ENCODE measurements around the gene PDZD7.
"Not testable (repeated sequence)": the region's sequence is repeated elsewhere in the genome, so short reads cannot be mapped to it uniquely, and the experiment has no call there.

The PDZD7 gene

DNA sequence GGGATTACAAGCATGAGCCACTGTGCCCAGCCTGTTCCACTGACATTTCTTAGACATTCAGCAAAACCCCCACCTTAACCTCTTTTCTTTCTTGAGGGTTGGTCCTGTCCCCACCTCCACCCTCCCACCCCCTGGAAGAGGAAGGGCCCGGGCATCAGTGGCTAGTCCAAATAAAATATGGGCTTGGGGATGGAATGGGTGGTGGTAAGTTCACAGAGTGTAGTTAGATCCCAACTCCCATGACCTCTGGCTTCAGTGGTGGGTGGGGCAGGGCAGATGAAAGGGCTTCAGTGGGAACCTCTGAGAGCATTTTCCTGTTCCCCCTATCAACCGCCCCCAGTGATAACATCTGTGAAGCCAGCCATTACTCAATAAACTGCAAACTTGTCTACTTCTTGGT lies 9.9 kb upstream of the PDZD7 start:
- DNase-seq (ENCODE audit: low read depth): no peak

DNA sequence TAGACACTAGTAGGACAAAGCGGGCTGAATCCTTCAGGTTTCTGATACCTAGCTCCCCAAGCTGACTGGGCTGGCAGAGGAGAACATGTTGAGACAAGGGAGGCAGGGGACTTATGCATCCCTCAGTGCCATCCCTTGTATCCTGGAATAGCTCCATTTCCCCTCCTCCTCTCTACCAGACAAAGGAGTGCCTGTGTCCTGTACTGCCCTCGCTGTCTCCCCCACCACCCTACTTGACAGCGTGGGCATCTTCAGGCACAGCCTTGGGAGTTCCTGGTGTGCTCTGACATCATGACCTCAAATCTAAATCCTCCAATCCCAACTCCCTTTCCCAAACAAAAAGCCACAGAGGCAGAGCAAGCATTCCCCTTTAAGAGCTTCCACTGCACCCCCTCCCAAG lies 9.1 kb upstream of the PDZD7 start:
- DNase-seq (ENCODE audit: low read depth): no peak

DNA sequence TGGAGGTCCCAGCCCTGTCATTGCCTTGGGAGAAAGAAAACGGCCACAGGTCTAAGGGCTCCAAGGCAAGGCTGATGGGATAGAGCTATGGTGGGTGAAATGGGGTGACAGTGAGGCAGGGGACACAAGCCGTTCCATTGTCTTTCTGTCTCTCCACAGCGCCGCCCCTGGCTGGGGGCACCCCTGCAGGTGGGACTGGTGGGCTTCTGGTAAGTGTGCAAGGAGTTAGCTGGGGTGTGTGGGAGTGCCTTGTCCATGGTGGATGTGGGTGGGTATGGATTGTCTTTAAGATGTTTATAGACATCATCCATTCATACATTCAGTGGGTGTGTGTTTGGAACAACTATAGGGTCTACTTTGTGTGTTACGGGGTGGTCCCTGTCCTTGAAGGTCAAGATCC lies 7.6 kb upstream of the PDZD7 start:
- no peak for DNase-seq (ENCODE audit: low read depth)

DNA sequence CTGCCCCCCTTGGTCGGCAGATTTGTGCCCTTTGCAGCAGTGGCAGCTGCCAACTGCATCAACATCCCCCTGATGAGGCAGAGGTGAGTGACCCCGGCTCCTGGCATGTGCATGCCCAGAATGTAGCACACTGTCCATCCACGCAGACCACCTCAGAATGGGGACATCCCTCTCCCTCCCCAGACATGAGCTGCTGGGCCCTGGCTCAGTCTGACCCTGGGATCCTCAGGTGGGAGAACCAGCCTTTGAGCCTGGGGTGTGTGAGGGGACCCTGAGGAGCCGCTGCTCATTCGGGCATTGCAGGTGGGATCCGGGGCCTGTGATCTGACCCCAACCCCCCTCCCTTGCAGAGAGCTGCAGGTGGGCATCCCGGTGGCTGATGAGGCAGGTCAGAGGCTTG lies 5.8 kb upstream of the PDZD7 start:
- no peak for DNase-seq (ENCODE audit: low read depth)

DNA sequence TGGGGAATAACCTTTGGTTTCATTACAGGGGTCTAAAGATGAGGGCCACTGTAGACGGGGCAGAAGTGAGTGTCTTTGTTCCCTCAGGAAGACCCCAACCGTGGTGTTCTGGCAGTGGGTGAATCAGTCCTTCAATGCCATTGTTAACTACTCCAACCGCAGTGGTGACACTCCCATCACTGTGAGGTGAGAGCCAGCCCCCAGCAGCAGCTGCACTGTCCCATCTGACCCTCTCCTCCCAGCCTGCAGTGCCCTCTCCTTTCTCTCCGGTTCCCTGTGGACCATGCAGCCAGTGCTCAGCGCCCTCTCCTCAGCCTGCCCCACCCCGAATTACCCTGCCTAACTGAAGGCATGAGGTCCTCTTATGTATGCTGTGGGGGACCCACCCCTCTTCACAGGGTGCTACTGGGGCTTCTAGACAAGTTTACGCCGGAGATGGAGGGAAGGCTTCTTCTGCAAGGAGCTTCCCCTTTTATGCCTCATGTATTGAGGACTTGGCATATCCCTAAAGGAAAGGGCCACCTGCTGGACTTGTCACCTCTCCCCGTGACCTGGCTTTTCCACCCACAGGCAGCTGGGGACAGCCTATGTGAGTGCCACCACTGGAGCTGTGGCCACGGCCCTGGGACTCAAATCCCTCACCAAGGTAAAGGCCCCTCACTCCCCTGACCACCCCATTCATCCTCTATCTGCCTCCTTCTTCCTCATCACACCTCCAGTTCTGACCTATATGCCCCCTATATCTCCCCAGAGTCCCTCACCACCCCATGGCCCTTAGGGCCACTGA lies 5.2 kb upstream of the PDZD7 start:
- no peak for DNase-seq (ENCODE audit: low read depth)

DNA sequence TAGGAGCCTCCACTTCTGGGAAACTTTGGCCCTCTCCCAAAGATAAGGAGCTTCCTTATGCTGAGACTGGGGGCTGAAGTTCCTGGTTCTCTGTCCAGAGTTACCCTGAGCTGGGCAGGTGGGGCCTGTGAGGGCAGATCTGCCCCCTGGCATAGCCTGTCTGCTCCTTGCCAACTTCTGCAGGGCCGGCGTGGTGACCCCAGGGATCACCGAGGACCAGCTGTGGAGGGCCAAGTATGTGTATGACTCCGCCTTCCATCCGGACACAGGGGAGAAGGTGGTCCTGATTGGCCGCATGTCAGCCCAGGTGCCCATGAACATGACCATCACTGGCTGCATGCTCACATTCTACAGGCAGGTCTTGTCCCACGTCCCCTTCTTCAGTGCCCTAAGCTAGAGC lies 4.4 kb upstream of the PDZD7 start:
- no peak for DNase-seq (ENCODE audit: low read depth)

DNA sequence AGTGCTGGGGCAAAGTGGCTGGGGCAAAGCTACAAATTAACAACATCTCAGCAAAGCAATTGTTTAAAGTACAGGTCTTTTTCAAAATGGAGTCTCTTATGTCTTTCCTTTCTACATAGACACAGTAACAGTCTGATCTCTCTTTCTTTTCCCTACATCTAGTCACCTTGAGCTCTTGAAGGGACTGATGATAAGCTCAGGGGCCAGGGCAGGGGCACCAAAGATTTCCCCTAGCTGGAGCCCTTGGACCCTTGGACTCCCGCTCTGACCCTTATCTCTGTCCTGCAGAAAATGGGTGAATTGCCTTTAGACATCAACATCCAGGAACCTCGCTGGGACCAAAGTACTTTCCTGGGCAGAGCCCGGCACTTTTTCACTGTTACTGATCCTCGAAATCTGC lies 3.5 kb upstream of the PDZD7 start:
- DNase-seq (ENCODE audit: low read depth): not testable (repeated sequence)

DNA sequence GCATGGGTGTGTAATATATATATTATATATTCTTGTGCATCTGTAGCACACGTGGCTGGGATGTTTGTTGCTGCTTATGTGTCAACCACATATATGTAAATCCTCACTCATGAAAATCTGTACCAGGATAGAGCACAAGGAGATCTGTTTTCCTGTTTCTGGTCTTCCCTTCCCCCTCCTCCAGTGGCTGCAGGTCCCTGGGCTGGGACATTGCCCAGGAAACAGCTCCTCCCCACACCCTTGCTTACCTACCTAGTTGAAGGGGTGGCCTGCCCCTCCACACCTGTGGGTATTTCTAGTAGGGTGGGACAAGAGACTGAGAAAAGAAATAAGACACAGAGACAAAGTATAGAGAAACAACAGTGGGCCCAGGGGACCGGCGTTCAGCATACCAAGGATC lies 2.3 kb upstream of the PDZD7 start:
- no peak for DNase-seq (ENCODE audit: low read depth)

DNA sequence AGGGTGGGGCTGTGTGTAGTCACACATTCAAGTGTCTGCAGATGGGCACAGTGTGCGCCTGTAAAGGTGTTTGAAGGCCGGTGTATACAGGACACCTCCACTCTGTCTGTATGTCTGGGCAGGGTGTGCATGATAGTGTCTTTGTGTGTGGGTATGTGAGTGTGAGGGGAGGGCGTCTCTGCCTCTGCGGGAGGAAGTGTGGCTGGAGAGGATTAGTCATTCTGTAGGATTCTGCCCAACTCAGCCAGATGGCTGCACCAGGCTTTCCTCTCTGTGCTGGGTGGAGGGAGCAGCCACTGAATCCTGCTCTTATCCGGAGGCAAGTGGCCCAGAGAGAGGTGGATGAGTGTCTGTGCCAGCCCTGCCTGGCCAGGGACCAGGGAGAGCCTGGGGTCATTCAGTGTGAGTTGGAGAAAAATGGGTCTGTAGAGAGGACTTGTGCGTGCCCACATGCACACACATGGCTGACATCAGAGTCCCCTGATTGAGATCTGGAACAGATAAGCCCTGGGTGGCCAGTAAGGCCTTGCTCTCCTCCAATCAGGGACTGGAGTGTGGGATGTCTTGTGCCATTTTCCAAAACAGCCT lies 1.8 kb upstream of the PDZD7 start:
- peak; percentile 66 for DNase-seq (ENCODE audit: low read depth)

DNA sequence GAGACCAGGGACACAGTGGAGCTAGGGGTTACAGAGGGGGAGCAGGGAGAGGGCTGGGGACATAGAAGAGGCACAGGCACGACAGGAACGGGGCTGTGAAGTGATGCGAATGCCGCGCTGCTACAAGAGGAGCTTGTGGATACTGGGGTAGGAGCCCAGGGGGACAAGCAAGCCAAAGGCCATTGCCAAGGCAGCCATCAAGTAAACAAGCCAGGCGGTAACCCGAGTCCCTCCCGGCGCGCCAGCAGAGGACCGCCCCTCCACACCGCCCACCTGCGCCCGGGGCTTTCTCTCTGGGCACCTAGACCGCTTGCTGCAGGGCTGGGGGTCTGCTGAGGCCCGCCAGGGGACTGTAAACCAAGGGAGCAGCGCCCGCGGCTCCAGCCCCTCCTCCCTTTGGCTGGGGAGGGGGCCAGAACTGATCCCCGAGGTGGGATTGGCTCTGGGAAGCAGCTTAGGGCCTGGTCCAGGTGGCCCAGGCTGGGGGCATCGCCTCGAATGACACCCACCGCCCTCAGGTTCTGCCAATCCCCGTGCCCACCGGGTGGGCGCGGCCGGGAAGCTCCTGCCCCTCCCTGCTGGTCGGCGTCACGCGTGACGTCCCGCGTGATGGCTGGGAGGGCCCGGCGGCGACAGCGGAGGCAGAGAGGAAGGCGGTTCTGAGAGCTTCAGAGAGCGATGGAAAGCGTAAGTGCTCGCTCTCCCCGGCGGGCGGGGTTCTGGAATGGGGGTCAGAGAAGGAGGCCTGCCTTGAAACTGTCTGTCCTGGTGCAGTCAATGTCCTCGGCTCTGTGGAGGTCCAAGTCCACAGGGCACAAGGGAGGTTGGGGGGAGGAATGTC lies 1.1 kb upstream of the PDZD7 start:
- no peak for DNase-seq (ENCODE audit: low read depth)

DNA sequence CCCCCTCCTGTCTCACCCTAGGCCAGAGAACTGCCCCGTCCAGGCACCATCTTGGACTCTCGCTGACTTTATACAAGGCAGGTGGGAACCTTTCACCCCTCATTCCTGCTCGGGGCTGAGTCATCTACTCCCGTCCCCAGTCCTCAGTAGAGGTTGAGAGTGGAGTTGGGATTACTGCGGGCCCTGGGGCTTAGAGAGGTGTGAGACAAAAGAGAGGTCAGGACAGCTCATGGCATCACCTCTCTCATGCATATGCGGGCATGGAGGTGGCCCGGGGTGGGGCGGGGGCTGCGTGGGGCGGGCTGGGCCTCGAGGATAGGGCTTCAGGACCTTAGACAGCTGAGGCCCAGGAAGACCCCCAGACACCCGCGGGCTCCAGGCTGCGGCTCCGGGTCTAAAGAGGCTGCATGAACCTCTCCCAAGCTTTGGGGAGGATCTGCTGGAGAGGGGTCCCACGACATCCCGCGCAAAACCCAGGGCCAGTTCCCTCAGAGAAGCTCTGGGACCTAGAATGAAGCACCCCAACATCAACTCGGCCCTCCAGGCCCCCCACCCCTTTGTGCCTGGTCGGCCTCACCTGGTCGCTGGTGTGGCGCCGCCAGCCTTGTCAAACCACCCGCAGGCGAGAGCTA lies 317 bp downstream of the PDZD7 start:
- no peak for DNase-seq (ENCODE audit: low read depth)

DNA sequence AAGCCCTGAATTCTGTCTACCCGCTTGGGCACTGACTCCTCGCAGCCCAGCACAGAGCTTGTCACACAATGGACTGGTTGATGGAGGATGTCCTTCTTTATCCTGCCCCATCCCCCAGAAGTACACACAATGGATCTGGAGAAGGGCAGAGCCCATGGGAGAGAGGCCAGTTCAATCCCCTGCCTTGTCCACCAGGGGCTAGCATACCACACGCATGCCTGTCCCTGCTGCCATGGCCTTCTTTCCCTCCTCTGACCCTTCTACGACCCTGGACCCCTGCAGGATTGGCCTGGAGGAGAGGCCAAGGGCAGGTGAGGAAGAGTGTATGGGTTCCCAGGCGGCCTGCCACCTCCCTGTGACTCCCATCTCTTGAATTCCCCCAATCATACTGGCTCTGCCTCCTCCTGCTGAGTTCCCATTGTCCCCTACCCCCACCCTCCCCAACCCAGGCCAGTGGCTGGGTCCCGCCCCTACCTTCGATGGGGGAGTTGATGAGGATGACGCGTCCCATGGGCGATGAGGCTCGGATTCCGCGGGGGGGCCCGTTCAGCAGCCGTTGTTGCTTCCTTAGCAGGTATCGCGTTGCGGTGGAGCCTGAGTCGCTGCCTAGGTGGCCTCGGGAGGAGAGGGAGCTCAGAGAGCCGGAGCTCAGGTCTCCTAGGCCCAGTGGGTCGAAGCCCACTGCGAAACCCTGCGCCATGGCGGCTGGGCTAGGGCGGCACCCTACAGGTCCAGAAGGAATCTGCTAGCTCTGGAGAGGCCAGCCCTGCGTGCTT lies 1.2 kb downstream of the PDZD7 start:
- no peak for DNase-seq (ENCODE audit: low read depth)

DNA sequence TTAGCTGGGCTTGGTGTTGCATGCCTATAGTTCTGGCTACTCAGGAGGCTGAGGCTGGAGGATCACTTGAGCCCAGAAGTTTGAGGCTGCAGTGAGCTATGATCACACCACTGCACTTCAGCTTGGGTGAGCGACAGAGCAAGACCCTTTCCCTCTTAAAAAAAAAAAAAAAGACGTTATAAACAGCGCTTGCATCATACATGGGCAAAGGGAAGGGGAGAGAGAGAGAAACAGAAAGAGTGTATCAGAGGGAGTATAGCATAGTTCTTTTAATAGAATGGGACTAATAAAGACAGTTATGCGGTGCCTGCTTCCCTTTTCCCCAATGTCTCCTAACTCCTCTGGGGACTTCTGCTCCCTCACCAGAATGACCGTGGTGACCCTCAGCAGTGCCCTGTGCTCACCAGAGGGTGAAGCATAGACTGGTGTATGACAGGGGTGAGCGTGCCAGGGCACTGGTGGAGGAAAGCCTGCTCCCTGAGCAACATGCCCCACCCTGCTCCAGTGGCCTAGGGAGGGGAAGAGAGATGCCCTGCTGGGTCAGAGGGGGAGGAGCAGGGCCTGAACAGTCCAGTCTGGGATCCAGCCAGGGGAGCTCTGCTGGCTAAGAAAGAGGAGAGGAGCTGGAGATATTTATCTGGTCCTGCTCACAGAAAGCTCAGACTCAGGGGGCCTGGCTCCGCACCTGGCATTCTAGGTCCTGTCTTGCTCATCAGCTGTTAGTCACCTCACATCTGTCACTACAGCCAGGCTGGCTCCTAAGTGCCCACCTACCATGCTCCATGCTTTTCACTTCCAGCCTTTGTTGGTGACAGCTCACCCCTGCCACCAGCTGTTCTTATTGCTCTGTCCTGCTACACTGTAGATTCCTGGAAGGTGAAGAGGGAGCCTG lies 2.2 kb downstream of the PDZD7 start:
- DNase-seq (ENCODE audit: low read depth): no peak

DNA sequence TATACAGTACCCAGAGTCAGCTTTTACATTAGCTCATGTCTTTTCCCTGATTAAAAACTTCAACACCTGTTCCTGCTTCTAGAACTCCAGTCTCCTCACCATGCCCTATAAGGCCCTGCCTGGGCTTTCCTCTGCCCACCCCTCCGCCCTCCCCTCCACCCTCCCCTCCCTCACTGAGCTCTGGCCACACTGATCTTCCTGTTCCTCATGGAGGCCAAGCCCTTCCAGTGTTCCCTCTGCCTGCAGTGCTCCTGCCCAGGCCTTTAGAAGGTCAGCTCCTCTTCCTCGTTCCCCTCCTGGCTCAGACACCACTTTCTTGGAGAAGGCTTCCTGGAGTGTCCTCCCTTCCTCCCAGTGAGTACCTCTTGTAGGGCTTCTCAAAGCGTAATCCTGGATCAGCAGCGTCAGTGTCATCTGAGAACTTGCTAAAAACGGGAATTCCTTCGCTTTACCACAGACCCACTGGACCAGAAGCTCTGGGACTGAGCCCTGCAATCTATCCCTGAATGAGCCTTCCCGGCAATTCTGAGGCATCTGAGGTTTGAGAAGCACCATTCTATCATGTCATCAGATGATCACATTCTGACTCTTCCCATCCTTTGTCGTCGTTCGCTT lies 3.7 kb downstream of the PDZD7 start:
- no peak for DNase-seq (ENCODE audit: low read depth)

DNA sequence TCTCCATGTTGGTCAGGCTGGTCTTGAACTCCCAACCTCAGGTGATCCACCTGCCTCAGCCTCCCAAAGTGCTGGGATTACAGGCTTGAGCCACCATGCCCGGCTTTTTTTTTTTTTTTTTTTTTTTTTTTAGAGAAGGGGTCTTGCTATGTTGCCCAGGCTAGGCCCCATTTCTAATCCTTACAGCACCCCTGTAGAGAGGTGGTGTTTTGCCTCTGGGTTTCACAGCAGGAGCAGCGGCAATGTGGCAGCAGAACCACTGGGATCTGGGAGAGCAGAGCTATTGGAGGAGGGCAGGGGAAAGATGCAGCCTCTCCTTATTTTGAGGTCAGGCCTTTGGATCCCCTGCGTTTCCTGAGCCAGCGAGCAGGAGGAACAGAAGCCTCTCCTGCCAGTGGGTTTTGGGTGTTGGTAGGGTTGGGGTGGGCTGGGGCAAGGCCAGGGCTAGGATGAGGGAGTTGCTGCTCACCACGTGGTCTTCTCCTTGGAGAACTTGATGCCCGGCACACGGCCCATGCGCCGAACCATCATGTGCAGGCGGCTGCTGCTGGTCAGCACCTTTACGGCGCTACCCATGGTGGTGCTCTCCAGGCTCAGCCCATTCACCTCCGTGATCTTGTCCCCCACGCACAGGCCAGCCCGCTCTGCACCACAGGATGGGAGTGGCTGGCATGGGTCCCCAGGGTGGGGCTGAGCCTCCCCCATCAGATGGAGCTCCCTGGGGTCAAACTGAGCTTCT lies 7.8 kb downstream of the PDZD7 start:
- DNase-seq (ENCODE audit: low read depth): no peak

DNA sequence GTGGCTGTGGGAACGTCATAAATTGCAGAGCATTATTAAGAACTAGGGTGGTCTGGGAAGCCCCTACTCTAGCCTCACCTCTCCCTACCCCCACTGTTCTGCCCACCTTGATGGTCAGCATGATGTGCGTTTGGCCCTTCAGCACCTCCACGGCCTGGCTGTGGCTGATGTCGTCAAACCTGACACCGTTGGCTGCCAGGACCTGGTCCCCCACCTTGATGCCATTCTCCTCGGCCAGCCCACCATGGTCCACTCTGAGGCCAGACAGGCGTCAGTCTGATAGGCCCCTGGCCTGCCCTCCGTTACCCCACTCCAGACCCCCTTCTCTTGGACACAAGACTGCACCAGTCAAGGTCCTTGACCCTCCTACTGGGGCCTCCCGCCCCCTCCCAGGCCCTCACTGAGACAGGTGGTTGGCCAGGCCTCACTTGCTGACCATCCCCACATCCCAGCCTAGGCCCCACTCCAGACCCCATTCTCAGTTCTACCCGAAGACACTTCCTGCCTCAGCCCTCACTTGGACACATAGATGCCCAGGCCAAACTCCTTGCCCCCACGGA lies 9.2 kb downstream of the PDZD7 start:
- DNase-seq (ENCODE audit: low read depth): no peak

DNA sequence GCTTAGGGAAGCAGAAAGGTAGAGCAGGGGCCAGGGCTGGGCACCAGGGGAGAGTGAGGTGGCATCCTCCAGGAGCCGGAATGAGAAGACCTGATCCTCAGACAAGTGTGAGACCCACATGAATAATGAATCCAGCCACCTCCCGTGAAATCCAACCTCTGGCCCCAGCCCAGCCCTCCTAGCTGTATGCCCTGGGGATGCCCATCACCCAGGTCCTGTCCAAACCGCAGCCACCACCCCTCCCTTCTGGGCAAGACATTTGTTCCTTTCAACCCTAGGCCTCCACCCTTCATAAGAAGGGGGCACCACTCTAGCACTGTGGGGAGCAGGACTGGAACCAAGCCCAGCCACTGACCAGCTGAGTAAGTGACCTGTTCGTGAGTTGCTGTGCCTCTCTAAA lies 9.7 kb downstream of the PDZD7 start:
- DNase-seq (ENCODE audit: low read depth): no peak

DNA sequence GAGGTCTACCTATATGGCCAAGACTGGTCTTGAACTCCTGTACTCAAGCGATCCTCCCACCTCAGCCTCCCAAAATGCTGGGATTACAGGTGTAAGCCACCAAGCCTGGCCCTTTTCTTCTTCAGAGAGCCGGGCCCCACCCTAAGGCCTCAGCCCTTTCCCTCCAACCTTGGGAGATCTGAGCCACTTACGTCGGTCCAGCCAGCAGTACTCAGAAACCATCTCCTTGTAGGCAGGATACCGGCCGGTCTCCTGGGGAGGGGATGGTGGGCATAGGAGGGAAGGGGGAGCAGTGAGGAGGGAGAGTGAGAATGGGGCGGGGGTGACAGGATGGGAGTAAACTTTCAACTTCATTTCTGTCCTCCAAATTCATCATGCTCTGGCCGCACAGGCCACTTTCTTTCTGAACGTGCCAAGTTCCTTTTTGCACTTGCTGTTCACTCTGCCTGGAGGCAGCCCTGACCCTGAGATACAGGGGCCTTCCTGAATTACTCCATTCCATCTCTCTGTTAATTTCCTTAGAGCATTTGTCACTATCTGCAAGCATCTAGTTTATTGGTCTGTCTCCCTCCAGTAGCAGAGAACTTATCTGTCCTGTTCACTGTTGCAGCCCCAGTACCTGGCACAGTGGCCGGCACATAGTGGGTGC lies 10.4 kb downstream of the PDZD7 start:
- no peak for DNase-seq (ENCODE audit: low read depth)

DNA sequence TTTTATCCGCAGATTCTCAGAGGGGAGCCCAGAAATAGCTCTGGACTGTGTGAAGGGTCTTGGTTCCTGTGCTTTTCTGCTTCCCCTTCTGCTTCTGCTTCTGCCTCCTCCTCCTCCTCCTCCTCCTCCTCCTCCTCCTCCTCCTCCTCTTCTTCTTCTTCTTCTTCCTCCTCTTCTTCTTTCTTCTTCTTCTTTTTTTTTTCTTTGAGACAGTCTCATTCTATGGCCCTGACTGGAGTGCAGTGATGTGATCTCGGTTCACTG lies 11.6 kb downstream of the PDZD7 start:
- DNase-seq (ENCODE audit: low read depth): no peak
